ENCODE results near the gene DLG2.

The DLG2 gene

GRCh38 chr11:84886344-84886743 is 740.8 kb downstream of the DLG2 start:
- H3K9me2 ChIP-seq (ENCODE audit: low read depth, low read length): no peaks in the 10 kb centered on the region
- TF ChIP-seq CTCF (IDR thresholded peaks at IDR 0.05; ENCODE audit: low read length) (no peak), EZH2 (IDR thresholded peaks at IDR 0.05; ENCODE audit: borderline replicate concordance, low read length) (no peak)
- H3K4me3 ChIP-seq (ENCODE audit: low read depth, low read length, poor library complexity, severe bottlenecking): no peak overlapping the region
- no peaks in the 10 kb centered on the region for H3K36me3 ChIP-seq (ENCODE audit: insufficient read depth, low read length)
- H3K9me3 ChIP-seq (ENCODE audit: low read length): no peaks in the 10 kb centered on the region
- H3K27me3 ChIP-seq (ENCODE audit: insufficient read depth, low read length): no peaks in the 10 kb centered on the region
- no peaks in the 10 kb centered on the region for H3K79me2 ChIP-seq (ENCODE audit: insufficient read depth, low read length)
- no peaks in the 10 kb centered on the region for H3K4me1 ChIP-seq (ENCODE audit: insufficient read depth, low read length, severe bottlenecking)
- H3K9ac ChIP-seq (ENCODE audit: low read length): no peak overlapping the region
- no peak overlapping the region for H3K27ac ChIP-seq (ENCODE audit: low read depth, low read length, poor library complexity, severe bottlenecking)
- H3F3A ChIP-seq (ENCODE audit: insufficient read depth, low read length): no peaks in the 10 kb centered on the region
- no peaks in the 10 kb centered on the region for H4K20me1 ChIP-seq (ENCODE audit: insufficient read depth, low read length)
- H2AFZ ChIP-seq (ENCODE audit: low read length): no peak overlapping the region
- H3K4me2 ChIP-seq (ENCODE audit: low read length): no peak overlapping the region

- TF ChIP-seq EZH2 (IDR thresholded peaks at IDR 0.05; ENCODE audit: borderline replicate concordance, low read length): no peak
- TF ChIP-seq CTCF (IDR thresholded peaks at IDR 0.05; ENCODE audit: low read length): no peak
- H3K9ac ChIP-seq (ENCODE audit: low read length): no peak overlapping the region
- no peaks in the 10 kb centered on the region for H3K79me2 ChIP-seq (ENCODE audit: insufficient read depth, low read length)
- no peaks in the 10 kb centered on the region for H4K20me1 ChIP-seq (ENCODE audit: insufficient read depth, low read length)
- no peak overlapping the region for H3K4me3 ChIP-seq (ENCODE audit: low read depth, low read length, poor library complexity, severe bottlenecking)
- H3K36me3 ChIP-seq (ENCODE audit: insufficient read depth, low read length): no peaks in the 10 kb centered on the region
- H2AFZ ChIP-seq (ENCODE audit: low read length): no peak overlapping the region
- no peaks in the 10 kb centered on the region for H3K9me2 ChIP-seq (ENCODE audit: low read depth, low read length)
- no peaks in the 10 kb centered on the region for H3F3A ChIP-seq (ENCODE audit: insufficient read depth, low read length)
- no peaks in the 10 kb centered on the region for H3K4me1 ChIP-seq (ENCODE audit: insufficient read depth, low read length, severe bottlenecking)
- H3K27me3 ChIP-seq (ENCODE audit: insufficient read depth, low read length): no peaks in the 10 kb centered on the region
- no peak overlapping the region for H3K27ac ChIP-seq (ENCODE audit: low read depth, low read length, poor library complexity, severe bottlenecking)
- no peak overlapping the region for H3K4me2 ChIP-seq (ENCODE audit: low read length)
- H3K9me3 ChIP-seq (ENCODE audit: low read length): no peaks in the 10 kb centered on the region
These were observed 742.3 kb downstream of the DLG2 start for GRCh38 chr11:84884836-84885235.

- no peaks in the 10 kb centered on the region for H3K27me3 ChIP-seq (ENCODE audit: insufficient read depth, low read length)
- H3K27ac ChIP-seq (ENCODE audit: low read depth, low read length, poor library complexity, severe bottlenecking): no peak overlapping the region
- no peaks in the 10 kb centered on the region for H3F3A ChIP-seq (ENCODE audit: insufficient read depth, low read length)
- no peak overlapping the region for H3K4me2 ChIP-seq (ENCODE audit: low read length)
- no peak for TF ChIP-seq CTCF (IDR thresholded peaks at IDR 0.05; ENCODE audit: low read length)
- no peaks in the 10 kb centered on the region for H3K36me3 ChIP-seq (ENCODE audit: insufficient read depth, low read length)
- no peaks in the 10 kb centered on the region for H3K9me2 ChIP-seq (ENCODE audit: low read depth, low read length)
- H3K9me3 ChIP-seq (ENCODE audit: low read length): no peaks in the 10 kb centered on the region
- H4K20me1 ChIP-seq (ENCODE audit: insufficient read depth, low read length): no peaks in the 10 kb centered on the region
- H3K9ac ChIP-seq (ENCODE audit: low read length): no peak overlapping the region
- no peaks in the 10 kb centered on the region for H3K4me1 ChIP-seq (ENCODE audit: insufficient read depth, low read length, severe bottlenecking)
- no peak overlapping the region for H2AFZ ChIP-seq (ENCODE audit: low read length)
- H3K79me2 ChIP-seq (ENCODE audit: insufficient read depth, low read length): no peaks in the 10 kb centered on the region
- H3K4me3 ChIP-seq (ENCODE audit: low read depth, low read length, poor library complexity, severe bottlenecking): no peak overlapping the region
These were observed 745.1 kb downstream of the DLG2 start for GRCh38 chr11:84882056-84882455.

All from OCI-LY1 (cell line).